ENCODE measurements around the gene EXOC2. TPM values are rescaled to one million over a fixed set of nuclear protein-coding genes. Genes with fewer than 3 reads are reported as not detected.
A peak's percentile ranks its signal among the peaks of the same experiment; 100 is the strongest.

The EXOC2 gene
- total RNA-seq, 1 donor from 2014 or later: 46.5 TPM

DNA sequence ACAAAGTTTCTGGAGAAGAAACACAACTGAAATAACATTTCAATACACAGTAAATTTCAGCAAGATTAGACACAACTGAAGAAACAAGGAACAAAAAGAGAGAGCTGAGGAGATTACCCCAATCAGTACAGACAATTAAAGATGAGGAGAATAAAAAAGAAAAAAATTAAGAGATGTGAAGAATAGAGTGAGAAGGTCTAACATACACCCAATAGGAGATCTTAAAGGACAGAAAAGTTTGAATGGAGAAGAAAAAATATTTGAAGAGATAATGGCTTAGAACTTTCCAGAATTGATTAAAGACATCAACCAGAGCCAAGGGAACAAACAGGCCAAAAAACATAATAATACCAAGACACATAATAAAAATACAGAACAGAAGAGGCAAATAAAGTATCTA lies 152.4 kb downstream of the EXOC2 start:
- Histone ChIP-seq H3K79me2 (ENCODE audit: low read depth) (no peaks in the 10 kb centered on the region), H3K27ac (no peak overlapping the region), H3K27me3 (no peaks in the 10 kb centered on the region), H2AFZ (replicated peaks) (no peak overlapping the region), H3K4me2 (no peak overlapping the region), H3F3A (ENCODE audit: low read depth) (no peaks in the 10 kb centered on the region), H3K4me1 (no peaks in the 10 kb centered on the region), H3K9ac (no peak overlapping the region), H3K9me3 (ENCODE audit: low read depth) (no peaks in the 10 kb centered on the region), H3K4me3 (no peak overlapping the region), H3K36me3 (no peaks in the 10 kb centered on the region), H4K20me1 (ENCODE audit: low read depth) (no peaks in the 10 kb centered on the region)
- DNase-seq (ENCODE audit: low spot score): no peak
- no peak overlapping the region for H3K27ac Mint-ChIP-seq
- TF ChIP-seq EZH2phosphoT487 (IDR thresholded peaks at IDR 0.05): no peak
- TF ChIP-seq, protein P1, sequence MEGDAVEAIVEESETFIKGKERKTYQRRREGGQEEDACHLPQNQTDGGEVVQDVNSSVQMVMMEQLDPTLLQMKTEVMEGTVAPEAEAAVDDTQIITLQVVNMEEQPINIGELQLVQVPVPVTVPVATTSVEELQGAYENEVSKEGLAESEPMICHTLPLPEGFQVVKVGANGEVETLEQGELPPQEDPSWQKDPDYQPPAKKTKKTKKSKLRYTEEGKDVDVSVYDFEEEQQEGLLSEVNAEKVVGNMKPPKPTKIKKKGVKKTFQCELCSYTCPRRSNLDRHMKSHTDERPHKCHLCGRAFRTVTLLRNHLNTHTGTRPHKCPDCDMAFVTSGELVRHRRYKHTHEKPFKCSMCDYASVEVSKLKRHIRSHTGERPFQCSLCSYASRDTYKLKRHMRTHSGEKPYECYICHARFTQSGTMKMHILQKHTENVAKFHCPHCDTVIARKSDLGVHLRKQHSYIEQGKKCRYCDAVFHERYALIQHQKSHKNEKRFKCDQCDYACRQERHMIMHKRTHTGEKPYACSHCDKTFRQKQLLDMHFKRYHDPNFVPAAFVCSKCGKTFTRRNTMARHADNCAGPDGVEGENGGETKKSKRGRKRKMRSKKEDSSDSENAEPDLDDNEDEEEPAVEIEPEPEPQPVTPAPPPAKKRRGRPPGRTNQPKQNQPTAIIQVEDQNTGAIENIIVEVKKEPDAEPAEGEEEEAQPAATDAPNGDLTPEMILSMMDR (IDR thresholded peaks at IDR 0.05): no peak
- TF ChIP-seq EZH2 (IDR thresholded peaks at IDR 0.05): no peak
- peaks cover 45% of the 10 kb centered on the region for H3K36me3 Mint-ChIP-seq
- H3K9me3 Mint-ChIP-seq: peaks cover 11% of the 10 kb centered on the region
- no peaks in the 10 kb centered on the region for H3K27me3 Mint-ChIP-seq (ENCODE audit: insufficient read depth, low read depth)
- no peaks in the 10 kb centered on the region for H3K4me1 Mint-ChIP-seq
- H3K4me3 Mint-ChIP-seq: no peak overlapping the region

DNA sequence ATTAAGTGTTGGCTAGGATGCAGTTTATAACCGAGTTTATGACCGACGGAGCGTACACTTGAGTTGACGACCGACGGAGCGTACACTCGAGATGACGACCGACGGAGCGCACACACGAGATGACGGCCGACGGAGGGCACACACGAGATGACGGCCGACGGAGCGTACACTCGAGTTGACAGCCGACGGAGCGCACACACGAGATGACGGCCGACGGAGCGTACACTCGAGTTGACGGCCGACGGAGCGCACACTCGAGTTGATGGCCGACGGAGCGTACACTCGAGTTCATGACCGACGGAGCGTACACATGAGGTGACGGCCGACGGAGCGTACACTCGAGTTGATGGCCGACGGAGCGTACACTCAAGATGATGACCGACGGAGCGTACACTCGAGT lies 155.8 kb downstream of the EXOC2 start:
- Histone ChIP-seq H3K9ac (no peak overlapping the region), H3K79me2 (ENCODE audit: low read depth) (no peaks in the 10 kb centered on the region), H3K36me3 (no peaks in the 10 kb centered on the region), H3K27ac (no peak overlapping the region), H3K4me3 (no peak overlapping the region), H3F3A (ENCODE audit: low read depth) (no peaks in the 10 kb centered on the region), H4K20me1 (ENCODE audit: low read depth) (no peaks in the 10 kb centered on the region), H3K4me1 (no peaks in the 10 kb centered on the region), H3K4me2 (no peak overlapping the region), H3K9me3 (ENCODE audit: low read depth) (no peaks in the 10 kb centered on the region), H3K27me3 (no peaks in the 10 kb centered on the region), H2AFZ (replicated peaks) (no peak overlapping the region)
- Mint-ChIP-seq H3K36me3 (peaks cover 30% of the 10 kb centered on the region), H3K27ac (no peak overlapping the region), H3K27me3 (ENCODE audit: insufficient read depth, low read depth) (peaks cover 4% of the 10 kb centered on the region), H3K9me3 (peaks cover 8% of the 10 kb centered on the region), H3K4me1 (no peaks in the 10 kb centered on the region), H3K4me3 (no peak overlapping the region)
- TF ChIP-seq, protein P1 (IDR thresholded peaks at IDR 0.05): no peak
- TF ChIP-seq EZH2phosphoT487 (IDR thresholded peaks at IDR 0.05): no peak
- no peak for TF ChIP-seq EZH2 (IDR thresholded peaks at IDR 0.05)
- DNase-seq (ENCODE audit: low spot score): peak; percentile 5

DNA sequence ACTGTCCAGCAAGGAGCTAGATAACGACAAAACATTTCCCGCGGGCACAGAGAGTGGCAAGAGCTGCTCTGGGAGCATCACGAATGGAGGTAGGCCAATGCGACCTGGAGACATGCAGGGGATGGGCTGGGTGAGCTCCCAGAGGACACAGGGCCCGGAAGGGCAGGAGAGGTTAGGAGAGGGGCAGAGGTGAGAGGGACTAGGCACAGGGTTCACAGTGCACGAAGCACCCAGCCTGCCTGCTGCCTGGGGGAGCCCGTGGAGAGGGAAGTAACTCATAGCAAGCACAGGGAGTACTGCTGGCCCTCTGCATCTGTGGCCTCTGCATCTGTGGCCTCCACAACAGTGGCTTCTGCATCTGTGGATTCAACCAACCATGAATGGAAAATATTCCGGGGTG lies 162.5 kb downstream of the EXOC2 start:
- DNase-seq (ENCODE audit: low spot score): no peak
- Histone ChIP-seq H3K36me3 (no peaks in the 10 kb centered on the region), H3K4me3 (no peak overlapping the region), H3K79me2 (ENCODE audit: low read depth) (no peaks in the 10 kb centered on the region), H3K9me3 (ENCODE audit: low read depth) (no peaks in the 10 kb centered on the region), H3K4me1 (no peaks in the 10 kb centered on the region), H2AFZ (replicated peaks) (no peak overlapping the region), H3K4me2 (no peak overlapping the region), H3K9ac (no peak overlapping the region), H3K27ac (no peak overlapping the region), H4K20me1 (ENCODE audit: low read depth) (no peaks in the 10 kb centered on the region), H3F3A (ENCODE audit: low read depth) (no peaks in the 10 kb centered on the region), H3K27me3 (no peaks in the 10 kb centered on the region)
- no peaks in the 10 kb centered on the region for H3K4me1 Mint-ChIP-seq
- TF ChIP-seq EZH2 (IDR thresholded peaks at IDR 0.05): no peak
- TF ChIP-seq, protein P1 (IDR thresholded peaks at IDR 0.05): no peak
- no peak for TF ChIP-seq EZH2phosphoT487 (IDR thresholded peaks at IDR 0.05)
- H3K27me3 Mint-ChIP-seq (ENCODE audit: insufficient read depth, low read depth): peaks cover 4% of the 10 kb centered on the region
- peaks cover 10% of the 10 kb centered on the region for H3K36me3 Mint-ChIP-seq
- no peaks in the 10 kb centered on the region for H3K9me3 Mint-ChIP-seq
- no peak overlapping the region for H3K27ac Mint-ChIP-seq
- no peak overlapping the region for H3K4me3 Mint-ChIP-seq
